Right lobe of liver (tissue), 4 donors: ENCODE data around the gene CEP128.

ENCODE experiments used
- POLR2A ChIP-seq: fragments of 450-650 bp; IDR thresholded peaks from one replicate; pipeline ENCODE4 v1.6.1; 2017; ENCODE audit warnings: antibody characterized with exemption, mild to moderate bottlenecking
- TF ChIP-seq, protein P1 (sequence below), 4 donors: fragments of 200-600 bp in 3 of 4; fragments of 450-650 bp in 1 of 4; IDR thresholded peaks; one replicate each; pipeline versions ENCODE4 v1.5.1 to v1.8.0; 2016 to 2022; ENCODE audit warnings: antibody characterized with exemption in 4 of 4, mild to moderate bottlenecking in 2 of 4
- donor health status: DM: no; HTN: no; CAD: no.
- donor health status: DM: no; HTN: no; CAD: no.
- donor health status: DM: no; HTN: yes; CAD: no.

DNA sequence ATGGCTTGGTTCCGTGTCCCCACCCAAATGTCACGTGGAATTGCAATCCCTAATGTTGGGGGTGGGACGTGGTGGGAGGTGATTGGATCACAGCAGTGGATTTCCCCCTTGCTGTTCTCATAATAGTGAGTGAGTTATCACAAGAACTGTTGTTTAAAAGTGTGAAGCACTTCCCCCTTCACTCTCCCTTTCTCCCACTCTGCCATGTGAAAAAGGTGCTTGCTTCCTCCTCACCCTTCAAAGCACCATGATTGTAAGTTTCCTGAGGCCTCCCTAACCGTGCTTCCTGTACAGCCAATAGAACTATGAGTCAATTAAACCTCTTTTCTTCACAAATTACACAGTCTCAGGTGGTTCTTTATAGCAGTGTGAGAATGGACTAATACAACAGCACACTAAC, 5.3 kb upstream of the CEP128 start:
- no peak for TF ChIP-seq POLR2A
- TF ChIP-seq, protein P1, sequence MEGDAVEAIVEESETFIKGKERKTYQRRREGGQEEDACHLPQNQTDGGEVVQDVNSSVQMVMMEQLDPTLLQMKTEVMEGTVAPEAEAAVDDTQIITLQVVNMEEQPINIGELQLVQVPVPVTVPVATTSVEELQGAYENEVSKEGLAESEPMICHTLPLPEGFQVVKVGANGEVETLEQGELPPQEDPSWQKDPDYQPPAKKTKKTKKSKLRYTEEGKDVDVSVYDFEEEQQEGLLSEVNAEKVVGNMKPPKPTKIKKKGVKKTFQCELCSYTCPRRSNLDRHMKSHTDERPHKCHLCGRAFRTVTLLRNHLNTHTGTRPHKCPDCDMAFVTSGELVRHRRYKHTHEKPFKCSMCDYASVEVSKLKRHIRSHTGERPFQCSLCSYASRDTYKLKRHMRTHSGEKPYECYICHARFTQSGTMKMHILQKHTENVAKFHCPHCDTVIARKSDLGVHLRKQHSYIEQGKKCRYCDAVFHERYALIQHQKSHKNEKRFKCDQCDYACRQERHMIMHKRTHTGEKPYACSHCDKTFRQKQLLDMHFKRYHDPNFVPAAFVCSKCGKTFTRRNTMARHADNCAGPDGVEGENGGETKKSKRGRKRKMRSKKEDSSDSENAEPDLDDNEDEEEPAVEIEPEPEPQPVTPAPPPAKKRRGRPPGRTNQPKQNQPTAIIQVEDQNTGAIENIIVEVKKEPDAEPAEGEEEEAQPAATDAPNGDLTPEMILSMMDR (IDR thresholded peaks at IDR 0.05) = no peak
